GM21360 (cell line): ENCODE results near the gene SUSD6.
"Not testable (repeated sequence)": the region's sequence is repeated elsewhere in the genome, so short reads cannot be mapped to it uniquely, and the experiment has no call there.

Experiments
- ATAC-seq: cut with Tn5 transposase; IDR thresholded peaks from one replicate; pipeline ENCODE4 v1.9.1; 2021; ENCODE audit warnings: mild to moderate bottlenecking, moderate library complexity; ENCODE audit not compliant: unreplicated experiment

The SUSD6 gene

DNA sequence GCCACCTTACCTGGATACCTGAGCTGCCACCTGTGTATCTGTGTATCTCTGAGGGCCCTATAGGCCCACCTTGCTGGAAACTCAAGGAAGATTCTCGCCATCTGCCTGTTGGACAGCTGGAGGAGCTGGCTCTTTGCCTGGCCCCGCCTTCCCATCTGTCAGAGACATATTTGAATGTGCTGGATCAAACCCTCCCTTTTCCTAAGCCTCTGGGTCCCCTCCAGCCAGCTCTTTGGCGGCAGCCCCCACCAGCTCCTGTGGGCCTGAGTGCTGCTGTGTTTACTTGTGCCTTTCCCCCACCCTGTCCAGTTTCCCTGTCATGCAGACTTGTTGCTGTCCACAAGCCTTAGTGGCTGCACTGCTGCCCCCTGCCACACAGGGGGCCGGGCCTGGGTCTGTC is 99.7 kb downstream of the SUSD6 start:
- no peak for ATAC-seq

DNA sequence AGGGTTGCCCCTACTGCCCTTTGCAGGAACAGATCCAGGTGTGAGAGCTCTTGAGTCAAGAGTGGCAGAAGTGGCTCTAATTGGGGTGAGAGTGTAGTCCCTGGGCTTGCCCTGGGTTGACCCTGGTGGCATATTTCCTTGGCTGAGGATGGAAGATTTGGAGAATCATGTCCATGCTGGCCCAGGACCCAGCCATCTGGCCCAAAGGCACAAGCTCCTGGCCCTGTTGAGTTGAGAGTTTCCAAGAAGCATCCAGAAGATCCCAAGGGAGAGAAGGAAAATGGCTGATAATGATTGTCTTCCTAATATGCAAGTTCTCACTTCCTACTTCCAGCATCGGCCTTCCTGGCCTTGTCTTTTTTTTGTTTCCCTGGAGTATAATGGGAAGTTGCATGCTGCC is 100.1 kb downstream of the SUSD6 start:
- no peak for ATAC-seq

DNA sequence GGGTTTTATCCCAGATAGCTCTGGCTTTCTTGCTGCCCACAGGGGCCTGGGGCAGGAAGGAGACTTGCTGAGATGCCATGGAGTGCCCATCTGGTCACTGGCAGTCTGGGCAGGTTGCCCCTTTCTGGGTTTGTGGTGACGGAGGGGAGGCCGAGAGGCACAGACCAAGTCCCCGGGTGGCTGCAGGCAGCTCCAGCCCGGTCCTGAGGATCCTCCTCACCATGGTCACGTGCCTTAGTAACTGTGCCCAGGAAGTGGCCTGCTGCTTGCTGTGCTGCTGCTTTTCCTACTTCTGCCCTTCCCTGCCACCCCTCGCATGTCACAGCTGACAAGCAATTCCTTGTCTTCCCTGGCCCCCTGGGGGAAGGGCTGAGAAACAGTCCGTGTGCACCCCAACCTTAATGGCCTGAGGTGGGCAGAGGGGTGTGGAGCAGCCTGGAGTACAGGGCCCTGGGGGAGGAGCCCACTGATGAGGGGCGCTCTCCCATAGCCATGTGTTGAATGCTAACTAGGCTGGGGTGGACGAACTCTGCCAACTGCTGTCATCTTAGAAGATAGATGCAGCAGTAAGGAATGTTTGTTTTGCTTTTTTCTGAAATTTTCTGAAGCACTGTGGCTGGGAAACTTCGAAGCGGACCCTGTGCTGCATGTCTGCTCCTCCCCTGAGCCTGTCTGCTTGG is 100.6 kb downstream of the SUSD6 start:
- ATAC-seq, result no peak

DNA sequence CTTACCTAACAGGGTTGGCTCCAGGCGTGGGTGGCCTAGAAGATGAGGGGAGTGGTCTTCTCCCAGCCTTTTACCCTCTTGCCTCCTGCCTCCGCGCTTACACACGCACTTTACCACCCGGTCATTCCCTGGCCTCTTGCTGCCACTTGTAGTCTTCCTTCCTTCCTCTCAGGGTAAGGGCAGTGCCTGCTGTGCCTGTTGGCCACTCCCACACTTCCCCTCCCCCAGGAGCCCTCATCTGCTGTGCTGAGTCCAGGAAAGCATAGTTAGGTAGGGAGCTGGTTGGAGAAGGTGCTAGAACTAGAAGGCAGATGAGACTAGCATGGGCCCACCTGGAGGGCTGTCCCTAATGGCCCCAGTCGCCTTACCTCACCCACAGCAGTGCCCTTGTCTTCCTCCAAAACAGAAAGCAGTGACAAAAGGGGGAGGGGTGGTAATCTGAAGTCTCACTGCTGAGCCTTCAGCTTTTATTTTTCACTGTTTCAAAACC is 101.2 kb downstream of the SUSD6 start:
- no peak for ATAC-seq

DNA sequence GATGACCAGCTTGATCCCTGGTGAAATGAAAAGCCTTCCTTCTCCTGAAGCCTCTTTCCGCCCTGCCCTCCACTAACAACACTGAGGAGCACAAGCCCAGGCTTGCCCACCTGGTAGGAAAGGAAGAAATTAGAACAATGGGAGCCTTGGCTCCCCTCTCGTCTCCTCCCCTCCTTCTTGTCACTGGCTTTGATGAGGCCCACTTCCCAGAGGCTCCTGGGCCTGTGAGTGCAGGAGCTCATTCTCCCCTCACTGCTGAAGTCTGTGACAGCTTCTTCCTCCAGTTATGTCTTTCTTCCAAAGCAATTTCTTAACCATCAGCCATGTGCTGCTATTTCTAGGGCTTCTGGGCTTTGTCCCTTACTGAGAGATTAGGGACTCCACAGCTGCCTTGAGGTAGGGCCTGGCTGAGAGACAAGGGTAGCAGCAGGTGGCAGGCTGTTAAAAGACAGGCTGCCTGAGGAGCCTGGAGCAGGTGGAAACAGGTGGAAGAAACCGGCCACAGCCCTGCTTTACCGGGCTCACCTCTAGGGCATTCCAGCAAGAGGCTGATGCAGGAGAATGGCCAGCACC is 101.9 kb downstream of the SUSD6 start:
- no peak for ATAC-seq

DNA sequence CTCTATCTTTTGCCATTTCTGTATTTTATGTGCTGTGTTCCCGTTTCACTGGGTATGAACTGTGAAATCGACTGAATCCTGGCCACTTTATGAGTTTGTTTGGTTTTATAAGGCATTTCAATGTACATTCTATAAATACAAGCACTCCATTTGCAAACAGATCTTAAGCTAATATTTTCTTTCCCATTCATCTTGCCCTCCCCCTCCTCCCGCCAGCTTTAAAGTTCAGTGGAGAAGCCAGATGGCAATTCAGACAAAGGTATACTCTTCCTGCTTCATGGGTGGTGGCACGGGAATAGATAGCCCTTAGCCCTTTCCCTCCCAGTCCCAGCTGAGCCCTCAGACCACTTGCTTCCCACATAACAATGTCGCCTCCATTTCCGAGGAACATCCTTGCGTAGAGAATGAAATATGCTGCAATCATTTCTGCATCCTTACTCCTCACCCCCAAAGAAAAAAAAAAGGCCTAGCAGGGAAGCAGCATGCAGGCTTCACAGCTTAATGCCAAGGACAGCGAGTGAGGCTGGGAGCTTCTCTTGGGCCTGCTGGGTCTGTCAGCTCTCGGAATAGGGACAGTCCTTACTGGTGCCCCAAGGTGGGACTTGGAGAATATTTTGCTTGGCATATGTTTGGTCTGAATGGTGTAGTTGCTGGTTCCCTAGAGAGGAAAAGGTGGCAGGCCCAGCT is 102.7 kb downstream of the SUSD6 start:
- ATAC-seq, result no peak

DNA sequence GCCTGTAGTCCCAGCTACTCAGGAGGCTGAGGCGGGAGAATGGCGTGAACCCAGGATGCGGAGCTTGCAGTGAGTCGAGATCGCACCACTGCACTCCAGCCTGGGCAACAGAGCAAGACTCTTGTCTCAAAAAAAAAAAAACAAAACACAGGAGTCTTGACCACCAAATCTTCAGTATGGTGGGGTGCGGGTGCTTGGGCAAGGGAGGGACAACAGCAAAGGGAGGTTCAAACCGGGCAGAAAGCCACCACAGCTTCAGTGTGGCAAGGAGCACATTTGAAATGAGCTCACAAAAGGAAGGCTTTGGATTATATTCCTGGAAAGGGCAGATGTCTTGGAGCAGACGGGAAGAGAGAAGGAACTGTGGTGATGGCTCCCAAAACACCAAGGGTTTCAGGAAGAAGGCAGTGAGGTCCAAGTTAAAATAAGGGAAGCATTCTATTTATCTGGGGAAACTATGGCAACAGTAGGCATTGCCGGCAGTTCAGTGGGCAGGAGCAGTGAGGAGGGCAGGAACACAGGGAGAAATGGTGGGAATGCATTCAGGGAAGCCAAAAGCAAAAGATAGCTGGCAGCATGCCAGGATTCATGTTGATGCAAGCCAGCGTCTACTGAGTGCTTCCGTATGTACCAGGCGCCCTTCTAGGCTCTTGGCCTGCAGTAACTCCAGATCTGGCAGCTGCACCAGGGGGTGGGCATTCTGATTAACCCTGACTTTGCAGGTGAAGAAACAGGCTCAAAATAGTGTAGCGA is 104.5 kb downstream of the SUSD6 start:
- ATAC-seq, result no peak

DNA sequence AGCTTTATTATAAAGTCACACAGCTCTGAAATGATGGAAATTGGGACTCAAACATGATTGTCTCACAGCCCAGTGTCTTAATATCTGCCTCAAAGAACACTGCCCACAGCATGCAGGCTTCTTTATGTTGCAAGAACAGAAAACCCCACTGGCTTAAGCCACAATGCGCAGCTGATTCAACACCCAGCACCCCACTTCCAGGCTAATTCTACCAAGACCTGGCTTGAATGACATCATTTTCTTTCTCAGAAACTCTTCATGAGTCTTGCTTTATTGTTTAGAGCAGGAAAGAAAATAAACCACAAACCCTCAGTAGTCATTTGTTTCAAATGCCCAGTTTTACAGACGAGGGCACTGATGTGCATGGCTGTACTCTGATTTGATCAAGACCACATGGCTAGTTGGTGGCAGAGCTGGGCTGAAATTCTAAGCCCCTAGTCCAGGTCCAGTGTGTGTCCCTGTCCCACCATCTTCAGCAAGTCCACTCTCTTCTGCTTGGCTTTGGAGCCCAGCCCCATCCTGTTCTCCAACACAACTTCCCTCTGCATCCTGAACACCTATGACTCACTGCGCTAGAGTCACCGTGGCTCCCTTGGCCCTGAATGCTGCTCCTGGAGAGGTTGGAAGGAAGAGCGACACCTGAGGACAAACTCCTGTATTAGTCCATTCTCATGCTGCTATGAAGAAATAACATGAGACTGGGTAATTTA is 105.2 kb downstream of the SUSD6 start:
- no peak for ATAC-seq

DNA sequence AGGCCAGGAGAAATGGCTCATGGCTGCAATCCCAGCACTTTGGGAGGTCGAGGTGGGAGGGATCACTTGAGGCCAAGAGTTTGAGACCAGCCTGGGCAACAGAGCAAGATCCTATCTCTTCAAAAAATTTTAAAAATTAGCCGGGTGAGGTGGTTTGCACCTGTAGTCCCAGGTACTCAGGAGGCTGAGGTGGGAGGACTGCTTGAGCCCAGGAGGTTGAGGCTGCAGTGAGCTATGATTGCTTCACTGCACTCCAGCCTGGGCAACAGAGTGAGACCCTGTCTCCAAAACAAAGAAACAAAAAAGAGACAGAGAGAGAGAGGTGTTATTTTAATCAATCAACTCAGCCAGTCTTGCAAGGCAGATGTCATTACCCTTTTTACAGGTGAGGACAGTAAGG is 107.2 kb downstream of the SUSD6 start:
- ATAC-seq, result not testable (repeated sequence)

DNA sequence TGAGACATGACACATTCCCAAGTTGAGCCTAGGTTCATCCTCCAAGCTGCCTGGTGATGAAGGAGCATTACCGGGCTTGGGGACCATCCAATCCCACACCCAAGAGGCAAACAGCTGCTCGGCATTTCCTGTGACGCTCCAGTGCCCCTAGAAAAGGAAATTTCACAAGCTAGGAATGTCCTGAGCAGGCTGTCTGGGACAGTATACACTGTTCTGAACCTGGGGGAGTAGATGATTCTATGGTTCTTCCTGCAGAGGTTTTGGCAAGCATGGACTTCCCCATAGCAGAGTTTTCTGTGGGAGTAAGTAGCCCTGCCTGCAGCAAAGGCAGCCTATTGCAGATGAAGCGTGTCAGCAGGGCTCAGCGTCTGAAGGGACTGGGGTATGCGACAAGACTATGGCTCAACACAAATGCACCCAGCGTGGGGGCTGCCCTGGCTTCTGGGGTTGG is 108.1 kb downstream of the SUSD6 start:
- no peak for ATAC-seq

DNA sequence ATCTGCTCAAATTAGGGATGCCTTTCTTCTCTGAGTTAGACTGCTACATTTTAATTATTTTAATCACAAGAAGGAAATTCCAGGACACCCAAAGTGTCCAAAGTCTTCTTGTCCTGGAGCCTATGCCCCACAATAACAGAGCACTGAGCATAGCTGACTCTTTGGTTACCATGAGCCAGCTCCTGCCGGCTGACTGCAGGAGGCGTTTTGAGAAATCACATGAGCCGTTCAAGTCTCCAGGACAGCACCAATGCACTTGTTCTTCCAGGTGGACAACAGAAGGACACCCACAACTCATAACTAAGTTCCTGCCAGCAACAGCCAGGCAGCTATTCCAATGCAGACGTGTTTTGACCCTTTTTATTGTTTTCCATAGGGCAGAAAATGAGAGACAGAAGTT is 109.5 kb downstream of the SUSD6 start:
- no peak for ATAC-seq

DNA sequence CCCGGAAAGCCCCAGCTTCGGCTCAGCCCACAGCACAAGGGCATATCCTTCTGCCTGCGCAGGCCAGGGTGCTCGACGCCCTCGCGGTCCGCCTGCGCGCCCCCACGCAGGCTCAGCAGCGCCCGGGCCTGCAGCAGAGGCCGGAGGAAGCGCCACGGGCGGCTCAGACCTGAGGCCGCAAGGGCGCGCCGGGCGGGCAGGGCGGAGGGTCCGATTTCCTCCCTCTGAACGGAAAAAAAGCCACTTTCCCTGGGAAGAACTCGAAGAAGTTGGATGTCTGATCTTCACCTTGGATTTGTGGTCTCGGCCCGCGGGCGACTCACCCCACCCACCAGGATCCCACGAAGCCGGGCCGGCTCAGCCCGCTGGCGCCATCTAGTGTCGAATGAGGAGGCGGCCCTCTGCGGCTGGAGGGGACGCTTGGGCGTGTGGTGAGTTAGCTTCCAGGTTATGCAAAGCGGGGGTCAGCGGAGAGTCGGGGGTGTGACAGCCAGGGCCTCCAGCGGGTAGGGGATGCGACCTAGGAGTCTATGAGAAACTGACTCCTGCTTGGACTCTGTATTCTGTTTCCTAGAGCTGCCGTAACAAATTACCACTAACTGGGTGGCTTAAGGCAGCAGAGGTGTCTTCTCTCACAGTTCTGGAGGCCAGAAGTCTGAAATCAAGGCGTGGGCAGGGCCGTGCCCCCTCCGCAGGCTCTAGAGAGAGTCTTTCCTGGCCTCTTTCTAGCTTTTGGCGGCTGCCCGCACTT is 115.5 kb downstream of the SUSD6 start:
- ATAC-seq, result peak; percentile 70

DNA sequence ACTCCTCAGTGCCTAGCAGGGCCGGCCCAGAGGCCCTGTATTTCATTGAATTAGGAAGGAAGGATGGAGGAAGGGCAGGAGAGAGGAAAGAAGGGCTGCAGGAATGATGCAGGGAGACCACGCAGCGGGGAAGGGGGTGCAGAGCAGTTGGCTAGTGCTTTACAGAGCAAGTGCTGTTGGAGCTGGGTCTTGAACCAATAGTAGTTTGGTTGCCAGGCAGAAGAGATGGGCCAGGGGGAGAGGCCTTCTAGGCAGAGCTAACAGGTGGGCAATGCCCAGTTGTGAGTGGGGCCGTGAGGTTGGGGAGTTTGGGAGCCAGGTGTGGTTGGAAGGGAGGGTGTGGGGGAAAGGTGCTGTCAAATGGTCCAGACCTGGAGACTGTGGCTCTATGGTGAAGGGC is 116.5 kb downstream of the SUSD6 start:
- no peak for ATAC-seq

DNA sequence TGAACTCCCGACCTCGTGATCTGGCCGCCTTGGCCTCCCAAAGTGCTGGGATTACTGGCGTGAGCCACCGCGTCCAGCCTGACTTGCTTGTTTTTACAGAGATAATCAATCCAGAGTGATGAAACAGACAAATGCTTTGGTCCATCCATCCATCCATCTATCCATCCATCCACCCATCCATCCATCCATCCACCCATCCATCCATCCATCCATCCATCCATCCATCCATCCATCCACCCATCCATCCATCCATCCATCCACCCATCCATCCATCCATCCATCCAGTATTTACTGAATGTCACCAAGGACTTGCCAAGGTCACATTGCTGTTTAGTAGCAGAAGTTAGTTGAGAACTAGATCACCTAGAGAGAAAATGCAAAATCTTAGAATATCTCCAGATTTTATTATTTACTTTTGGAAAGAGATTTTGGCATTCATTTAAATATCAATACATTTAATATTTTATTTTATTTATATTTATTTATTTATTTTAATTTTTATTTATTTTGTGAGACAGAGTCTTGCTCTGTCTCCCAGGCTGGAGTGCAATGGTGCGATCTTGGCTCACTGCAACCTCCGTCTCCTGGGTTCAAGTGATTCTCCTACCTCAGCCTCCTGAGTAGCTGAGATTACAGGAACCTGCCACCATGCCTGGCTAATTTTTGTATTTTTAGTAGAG is 120.7 kb downstream of the SUSD6 start:
- ATAC-seq, result not testable (repeated sequence)

DNA sequence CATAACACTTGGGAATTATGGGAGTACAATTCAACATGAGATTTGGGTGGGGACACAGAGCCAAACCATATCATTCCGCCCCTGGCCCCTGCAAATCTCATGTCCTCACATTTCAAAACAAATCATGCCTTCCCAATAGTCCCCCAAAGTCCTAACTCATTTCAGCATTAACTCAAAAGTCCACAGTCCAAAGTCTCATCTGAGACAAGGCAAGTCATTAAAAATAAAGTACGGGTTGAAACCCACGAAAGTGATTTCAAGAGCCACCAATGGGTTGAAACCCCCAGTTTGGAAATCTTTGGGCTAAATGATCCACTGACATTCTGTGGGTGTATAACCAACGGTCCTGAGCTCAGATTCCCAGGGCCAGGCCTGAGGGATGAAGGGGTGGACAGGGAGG is 125.0 kb downstream of the SUSD6 start:
- ATAC-seq, result not testable (repeated sequence)

DNA sequence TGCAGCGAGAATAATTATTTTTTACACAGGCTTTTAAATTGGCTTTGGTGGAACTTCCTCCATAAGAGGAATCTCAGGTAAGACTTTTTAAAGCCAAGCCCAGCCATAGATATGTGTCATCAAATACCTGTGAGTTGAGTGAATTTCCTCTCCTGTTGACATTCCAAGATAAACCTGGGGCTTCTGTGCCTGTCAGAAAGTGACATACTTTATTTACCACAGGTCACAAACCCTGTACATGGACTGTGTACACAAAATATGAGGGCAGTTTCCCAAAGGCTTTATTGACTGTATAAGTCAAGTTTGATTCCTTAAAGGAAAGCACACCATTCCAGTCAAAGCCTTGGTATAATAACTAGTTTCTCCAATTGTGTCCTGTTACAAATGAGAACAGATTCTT is 129.7 kb downstream of the SUSD6 start:
- no peak for ATAC-seq

DNA sequence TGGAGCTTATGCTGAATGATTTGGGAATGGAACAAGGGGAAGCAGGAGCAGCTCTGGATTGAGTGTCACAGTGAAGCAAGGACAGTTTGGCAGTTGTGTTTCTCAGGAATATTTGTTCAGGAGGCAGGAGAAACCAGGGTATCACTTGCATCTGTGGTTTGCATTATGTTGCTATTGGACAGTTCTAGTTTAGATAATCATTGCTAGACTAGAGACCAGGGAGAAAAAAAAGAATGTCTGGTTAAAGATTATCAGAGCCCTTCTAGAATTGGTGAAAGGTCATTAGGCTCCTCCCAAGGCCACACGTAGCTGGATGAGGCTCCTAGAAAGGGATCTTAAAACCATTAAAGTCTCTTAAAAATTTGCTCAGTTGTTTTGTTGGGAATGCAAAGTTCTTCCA is 138.6 kb downstream of the SUSD6 start:
- no peak for ATAC-seq

DNA sequence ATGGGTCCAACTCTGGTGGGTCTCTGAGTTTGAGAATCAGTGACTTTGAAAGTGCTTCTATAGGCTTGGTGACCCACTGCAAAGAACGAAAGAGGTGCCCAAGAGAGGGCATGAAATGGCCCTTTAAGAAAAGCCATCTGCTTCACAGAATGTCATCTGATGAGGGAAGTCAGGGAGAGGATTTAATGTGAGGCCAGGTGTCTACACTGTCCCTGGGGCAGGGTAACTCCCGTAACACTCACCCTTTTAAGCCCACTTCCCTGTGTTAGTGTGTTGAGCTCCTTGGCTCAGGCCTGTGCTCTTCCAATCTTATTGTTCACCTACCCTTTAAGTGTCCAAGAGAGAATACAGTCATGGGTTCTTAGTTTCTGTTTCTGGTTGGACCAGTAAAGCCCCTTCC is 139.1 kb downstream of the SUSD6 start:
- no peak for ATAC-seq

DNA sequence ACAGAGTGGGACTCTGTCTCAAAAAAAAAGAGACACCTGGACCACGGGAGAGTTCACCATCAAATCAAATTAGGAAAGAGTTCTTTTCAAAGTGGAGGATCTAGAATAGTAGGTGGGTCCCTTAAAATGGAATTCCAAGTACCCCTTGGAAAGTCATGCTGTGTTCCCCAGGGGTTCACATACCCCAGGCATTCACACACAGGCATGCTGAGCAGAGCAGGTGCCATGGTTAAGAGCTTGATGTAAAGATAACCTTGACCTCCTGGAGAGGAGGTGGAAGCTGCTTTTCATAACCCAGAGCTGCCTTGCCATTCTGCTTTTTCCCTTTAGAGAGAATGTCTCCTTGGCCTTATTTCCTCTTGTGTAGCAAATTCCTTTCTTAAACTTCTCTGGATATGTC is 141.4 kb downstream of the SUSD6 start:
- ATAC-seq, result no peak

DNA sequence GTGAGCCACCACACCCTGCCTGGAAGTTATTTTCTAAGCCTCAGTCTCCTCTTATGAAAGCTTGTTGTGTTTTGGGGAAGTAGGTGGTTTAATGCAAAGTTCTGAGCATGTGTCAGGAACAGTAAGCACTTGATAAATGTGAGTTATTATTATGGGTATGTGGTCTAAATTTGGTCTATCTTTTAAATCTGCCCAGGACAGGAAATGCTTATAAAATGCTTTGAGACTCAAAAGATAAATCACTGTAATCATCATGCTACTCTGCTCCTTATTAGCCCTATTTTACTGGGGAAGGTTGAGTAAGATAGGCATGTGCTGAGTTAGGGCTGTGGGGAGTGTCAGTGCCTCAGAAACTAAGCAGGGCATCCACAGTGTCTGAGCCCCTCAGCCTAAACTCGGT is 142.5 kb downstream of the SUSD6 start:
- ATAC-seq, result no peak
